HG03095 (cell line): ENCODE results near the gene NEURL3.
"Not testable (repeated sequence)": the region's sequence is repeated elsewhere in the genome, so short reads cannot be mapped to it uniquely, and the experiment has no call there.

ENCODE experiments used
- ATAC-seq: cut with Tn5 transposase; IDR thresholded peaks from one replicate; pipeline ENCODE4 v1.9.1; 2021; ENCODE audit warnings: moderate library complexity; ENCODE audit not compliant: unreplicated experiment

Gene NEURL3

GRCh38 chr2:96505231-96505889 lies at the start of gene NEURL3:
Gene NEURL3, minus strand, starts transcription at chr2:96505357. Its CDS starts 71 bp downstream, at chr2:96505286.
- no peak for ATAC-seq

DNA sequence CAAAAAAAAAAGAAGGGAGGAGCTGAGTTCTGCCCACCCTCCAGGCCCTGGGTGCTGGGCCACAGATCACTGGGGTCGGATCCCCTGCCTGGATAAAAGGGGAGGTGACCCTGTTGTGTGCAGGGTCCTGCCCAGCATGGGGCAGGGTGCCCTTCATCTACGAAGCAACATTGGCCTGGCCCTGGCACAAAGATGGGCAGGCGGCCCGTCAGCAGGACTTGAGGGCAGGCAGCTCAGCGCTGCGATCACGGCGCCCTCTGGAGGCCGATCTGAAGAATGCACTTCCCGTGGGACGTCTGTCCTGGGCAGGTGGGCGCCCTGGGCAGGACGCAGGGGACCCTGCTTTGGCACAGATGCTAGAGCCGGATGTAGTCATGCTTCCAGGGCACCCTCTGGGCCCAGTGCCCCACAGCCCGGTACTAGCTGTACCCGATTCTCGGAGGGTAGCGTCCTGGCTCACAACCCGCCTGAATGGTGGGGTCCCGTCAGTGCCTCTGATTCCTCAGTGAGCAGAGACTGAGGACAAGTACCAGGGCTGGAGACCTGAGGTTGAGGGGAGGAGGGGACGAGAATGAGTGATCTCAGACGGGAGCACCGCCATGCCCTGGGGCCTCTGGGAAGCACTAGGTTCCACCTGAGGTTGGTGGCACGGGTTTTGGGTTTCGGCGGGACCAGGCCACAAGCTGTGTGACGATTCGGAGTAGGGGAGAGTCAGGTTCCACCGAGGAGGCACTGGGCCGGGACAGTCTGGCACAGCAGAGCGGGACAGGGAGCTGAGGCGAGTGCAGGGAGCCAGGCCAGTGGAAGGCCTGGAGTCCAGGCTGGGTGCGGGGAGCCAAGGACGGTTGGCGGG lies 49.4 kb upstream of the NEURL3 start:
- ATAC-seq, result no peak

DNA sequence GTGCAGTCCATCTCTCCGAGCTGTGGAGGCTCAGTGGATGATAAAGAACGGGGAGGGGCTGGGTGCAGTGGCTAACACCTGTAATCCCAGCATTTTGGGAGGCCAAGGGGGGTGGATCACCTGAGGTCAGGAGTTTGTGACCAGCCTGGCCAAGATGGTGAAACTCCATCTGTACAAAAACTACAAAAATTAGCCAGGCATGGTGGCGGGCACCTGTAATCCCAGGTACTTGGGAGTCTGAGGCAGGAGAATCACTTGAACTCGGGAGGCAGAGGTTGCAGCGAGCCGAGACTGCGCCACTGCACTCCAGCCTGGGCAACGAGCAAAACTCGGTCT lies 48.8 kb upstream of the NEURL3 start:
- not testable (repeated sequence) for ATAC-seq

DNA sequence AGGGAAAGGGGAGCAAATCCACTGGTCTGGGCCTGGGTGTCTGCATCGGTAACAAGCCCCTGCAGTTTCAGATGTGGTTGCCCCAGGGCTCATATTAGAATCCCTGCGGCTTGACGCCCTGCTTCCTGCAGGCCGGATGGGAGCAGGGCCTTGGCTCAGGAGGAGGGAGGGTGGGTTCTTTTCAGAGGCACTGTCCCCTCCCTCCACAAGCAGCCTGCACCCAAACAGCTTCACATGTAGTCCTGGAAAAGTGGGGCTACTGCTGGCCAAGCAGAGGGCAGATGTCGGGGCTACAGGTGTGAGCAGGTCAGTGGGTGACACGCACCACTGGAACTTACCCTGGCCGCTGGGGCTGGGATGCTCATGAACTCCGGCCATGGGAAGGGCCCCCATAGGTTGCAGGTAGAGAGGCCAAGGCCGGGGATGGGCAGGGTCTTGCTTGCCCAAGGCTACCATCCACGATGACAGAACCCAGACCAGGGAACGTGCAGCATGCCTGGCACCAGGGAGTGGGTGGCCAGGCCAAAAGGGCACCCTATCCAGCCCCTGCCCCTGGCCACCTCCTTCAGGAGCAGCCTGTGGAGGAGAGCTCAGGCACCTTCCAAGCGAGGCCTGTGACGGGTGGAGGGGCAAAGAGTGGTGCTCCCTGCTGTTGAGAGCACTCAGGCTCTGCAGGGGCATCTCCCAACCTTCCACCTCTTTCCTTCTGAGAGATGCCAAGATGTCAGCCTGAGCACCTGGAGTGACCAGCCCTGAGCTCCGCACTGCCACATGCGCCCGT lies 48.2 kb upstream of the NEURL3 start:
- no peak for ATAC-seq

GRCh38 chr2:96552315-96553175 lies 47.4 kb upstream of the NEURL3 start:
- ATAC-seq, result no peak

DNA sequence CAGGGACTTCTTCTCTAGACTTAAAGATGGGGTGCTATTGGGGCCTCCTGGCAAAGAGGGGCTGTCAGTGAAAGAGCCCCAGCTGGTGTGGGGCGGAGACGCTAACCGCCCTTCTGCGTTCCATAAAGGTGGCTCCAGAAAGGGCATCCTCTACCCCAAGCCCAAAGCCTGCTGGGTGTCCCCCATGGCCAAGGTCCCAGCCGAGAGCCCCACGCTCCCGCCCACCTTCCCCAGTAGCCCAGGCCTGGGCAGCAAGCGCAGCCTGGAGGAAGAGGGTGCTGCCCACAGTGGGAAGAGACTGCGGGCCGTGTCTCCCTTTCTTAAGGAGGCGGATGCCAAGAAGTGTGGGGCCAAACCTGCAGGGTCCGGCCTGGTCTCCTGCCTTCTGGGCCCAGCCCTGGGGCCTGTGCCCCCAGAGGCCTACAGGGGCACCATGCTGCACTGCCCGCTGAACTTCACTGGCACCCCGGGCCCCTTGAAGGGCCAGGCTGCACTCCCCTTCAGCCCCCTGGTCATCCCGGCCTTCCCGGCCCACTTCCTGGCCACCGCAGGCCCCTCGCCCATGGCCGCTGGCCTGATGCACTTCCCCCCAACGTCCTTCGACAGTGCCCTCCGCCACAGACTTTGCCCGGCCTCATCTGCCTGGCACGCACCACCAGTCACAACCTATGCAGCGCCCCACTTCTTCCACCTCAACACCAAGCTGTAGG lies 46.6 kb upstream of the NEURL3 start:
- ATAC-seq, result no peak

DNA sequence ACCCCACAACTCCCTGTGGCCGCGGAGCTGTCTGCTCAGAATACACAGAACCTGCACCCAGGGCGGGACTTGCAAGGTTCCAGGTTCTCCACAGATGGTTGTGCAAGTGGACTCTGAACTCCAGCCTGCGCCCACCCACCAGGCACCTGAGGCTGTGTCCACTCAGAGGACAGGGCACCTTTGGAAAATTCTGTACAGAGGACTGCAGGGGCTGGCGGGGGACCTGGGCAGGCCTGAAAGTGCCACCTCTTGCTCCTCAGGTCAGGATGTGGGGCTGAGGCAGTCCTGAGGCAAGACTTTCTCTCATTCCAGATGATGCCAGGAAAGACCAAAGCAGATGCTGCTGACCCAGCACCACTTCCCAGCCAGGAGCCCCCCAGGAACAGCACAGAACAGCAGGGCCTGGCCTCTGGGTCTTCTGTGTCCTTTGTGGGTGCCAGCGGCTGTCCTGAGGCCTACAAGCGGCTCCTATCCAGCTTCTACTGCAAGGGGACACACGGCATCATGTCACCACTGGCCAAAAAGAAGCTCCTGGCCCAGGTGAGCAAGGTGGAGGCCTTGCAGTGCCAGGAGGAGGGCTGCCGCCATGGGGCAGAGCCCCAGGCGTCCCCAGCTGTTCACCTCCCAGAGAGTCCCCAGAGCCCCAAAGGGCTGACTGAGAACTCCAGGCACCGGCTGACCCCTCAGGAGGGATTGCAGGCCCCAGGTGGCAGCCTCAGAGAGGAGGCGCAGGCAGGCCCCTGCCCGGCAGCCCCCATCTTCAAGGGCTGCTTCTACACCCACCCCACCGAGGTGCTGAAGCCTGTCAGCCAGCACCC lies 45.8 kb upstream of the NEURL3 start:
- no peak for ATAC-seq

GRCh38 chr2:96549967-96550786 lies 45.0 kb upstream of the NEURL3 start:
- ATAC-seq, result no peak

GRCh38 chr2:96549466-96549785 lies 44.3 kb upstream of the NEURL3 start:
- ATAC-seq, result no peak

DNA sequence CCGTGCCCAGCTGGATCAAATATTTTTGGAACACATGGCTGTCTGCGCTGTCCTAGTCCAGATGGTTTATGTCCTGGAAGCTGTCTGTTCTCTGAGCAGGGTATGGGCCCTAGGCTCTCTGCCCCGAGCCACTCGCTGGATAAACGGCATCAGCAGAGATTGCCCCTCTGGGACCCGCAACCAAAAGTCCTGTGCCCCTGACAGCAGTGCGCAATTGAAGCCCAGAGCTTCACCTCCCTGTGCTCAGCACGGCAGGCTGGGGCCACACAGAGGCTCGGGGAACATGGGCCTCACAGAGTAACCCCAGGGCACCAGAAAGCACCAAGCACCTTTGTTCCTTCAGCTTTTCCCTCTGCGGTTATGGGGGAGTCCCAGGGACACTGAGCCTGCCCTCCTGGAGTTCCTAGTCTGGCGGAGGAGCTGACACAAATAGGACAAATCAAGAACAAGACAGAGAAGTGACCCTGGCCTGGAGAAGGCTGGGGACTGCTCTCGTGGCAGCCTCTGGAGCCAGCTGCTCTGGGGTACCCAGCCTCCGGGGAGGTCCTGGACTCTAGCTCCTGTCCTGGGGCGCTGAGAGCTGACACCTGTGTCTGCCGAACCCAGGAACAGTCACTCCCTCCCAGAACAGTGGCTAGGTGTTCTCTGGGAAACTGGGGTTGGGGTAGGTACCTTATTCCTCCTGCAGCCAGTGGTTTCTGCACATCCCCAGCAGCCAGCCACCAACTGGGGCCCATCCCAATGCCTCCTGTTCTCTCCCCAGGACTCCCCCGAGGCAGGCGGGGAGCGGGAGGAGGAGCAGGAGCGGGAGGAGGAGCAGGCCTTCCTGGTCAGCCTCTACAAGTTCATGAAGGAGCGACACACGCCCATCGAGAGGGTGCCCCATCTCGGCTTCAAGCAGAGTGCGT lies 43.7 kb upstream of the NEURL3 start:
- no peak for ATAC-seq

- no peak for ATAC-seq
Measured at GRCh38 chr2:96547731-96548171, 42.6 kb upstream of the NEURL3 start.

DNA sequence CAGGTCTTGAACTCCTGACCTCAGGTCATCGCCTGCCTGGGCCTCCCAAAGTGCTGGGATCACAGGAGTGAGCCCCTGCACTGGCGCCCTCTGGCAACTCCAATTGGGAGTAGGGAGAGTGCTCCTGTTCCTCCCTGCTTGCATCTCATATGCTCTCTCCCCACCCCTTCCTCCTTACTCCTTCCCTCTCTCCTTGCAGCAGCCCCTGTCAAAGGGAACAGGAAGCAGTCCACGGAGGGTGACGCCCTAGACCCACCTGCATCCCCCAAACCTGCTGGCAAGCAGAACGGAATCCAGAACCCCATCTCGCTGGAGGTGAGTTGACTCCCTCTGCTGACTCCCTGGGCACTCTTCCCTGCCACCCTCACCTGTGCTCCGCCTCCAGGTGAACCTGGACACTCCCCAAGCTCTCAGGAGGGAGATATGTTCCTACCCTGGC lies 42.1 kb upstream of the NEURL3 start:
- ATAC-seq, result no peak

DNA sequence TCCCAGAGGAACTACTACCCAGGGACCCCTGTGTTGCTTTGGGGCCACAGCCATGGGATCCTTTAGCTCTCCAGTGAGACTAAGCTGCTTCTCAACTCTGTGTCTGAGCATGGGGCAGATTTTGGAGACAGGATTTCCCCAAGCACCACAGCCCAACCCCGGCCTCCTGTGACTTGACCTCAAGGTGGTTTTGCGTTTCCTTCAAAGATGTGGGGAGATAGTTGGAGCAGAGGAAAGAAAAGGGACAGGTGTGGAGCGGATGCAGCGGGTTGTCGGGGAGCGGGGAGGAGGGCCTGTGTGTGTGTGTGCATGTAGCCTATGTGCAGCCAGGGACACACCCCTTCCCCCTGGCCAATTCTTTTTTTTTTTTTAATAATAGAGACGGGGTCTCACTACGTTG lies 41.6 kb upstream of the NEURL3 start:
- ATAC-seq, result no peak

DNA sequence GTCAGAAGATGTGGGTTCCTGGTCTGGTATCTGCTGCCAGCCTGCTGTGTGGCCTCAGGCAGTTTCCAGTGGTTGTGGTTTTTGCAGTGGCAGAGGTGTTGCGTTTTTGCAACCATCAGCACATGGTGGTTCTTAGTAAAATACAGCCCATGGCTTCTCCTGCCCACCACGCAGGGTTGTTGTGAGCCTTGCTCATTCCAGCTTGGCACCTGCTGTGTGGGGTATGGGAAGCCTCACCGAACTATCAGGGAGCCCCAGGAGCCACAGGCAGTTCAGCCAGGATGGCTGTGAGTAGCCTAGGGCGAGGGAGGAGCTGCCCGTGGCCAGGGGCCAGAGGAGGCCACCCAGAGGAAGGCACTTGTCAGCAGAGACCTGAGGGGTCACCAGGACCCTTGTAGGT lies 41.2 kb upstream of the NEURL3 start:
- ATAC-seq, result no peak

- no peak for ATAC-seq
Measured at GRCh38 chr2:96542357-96542977, 37.3 kb upstream of the NEURL3 start.

GRCh38 chr2:96541398-96542152 lies 36.4 kb upstream of the NEURL3 start:
- no peak for ATAC-seq
